Sigmoid colon (tissue), 7 donors: Measurements from ENCODE around the gene RPS6KA2. TPM values are rescaled to one million over a fixed set of nuclear protein-coding genes. Genes with fewer than 3 reads are reported as not detected.

Experiments
- DNase-seq: peaks from one replicate; pipeline ENCODE4 v3.0.0-alpha.2; 2019
- H3K27ac ChIP-seq, 4 donors: fragments of 200-600 bp; sonication (generic); one replicate each; pipeline ENCODE4 v1.5.1; 2016 to 2019; ENCODE audit warnings: mild to moderate bottlenecking in 1 of 4
- H3K27me3 ChIP-seq, 3 donors: fragments of 200-600 bp; sonication (generic); one replicate each; pipeline ENCODE4 v1.5.1; 2019; ENCODE audit warnings: mild to moderate bottlenecking in 1 of 3
- H3K36me3 ChIP-seq, 4 donors: fragments of 200-600 bp; sonication (generic); one replicate each; pipeline ENCODE4 v1.5.1; 2016 to 2019
- H3K4me1 ChIP-seq, 4 donors: fragments of 200-600 bp; sonication (generic); one replicate each; pipeline ENCODE4 v1.5.1; 2017 to 2019
- H3K4me3 ChIP-seq, 4 donors: fragments of 200-600 bp; sonication (generic); one replicate each; pipeline ENCODE4 v1.5.1; 2017 to 2019; ENCODE audit warnings: mild to moderate bottlenecking in 2 of 4, moderate library complexity in 1 of 4
- H3K9me3 ChIP-seq, 4 donors: fragments of 200-600 bp in 3 of 4; sonication (generic) in 3 of 4; one replicate each; pipeline versions ENCODE4 v1.5.1 to v1.6.1; 2013 to 2019
- EP300 ChIP-seq, 4 donors: sonication (generic); formaldehyde crosslinking; IDR thresholded peaks; one replicate each; pipeline ENCODE4 v1.6.1; 2017; ENCODE audit warnings: antibody characterized with exemption in 4 of 4
- POLR2A ChIP-seq, 2 donors: fragments of 450-650 bp; IDR thresholded peaks; one replicate each; pipeline ENCODE4 v1.6.1; 2016; ENCODE audit warnings: antibody characterized with exemption in 2 of 2, mild to moderate bottlenecking in 2 of 2, moderate library complexity in 2 of 2
- POLR2AphosphoS5 ChIP-seq, 4 donors: sonication (generic); formaldehyde crosslinking; IDR thresholded peaks; one replicate each; pipeline ENCODE4 v1.6.1; 2017; ENCODE audit warnings: antibody characterized with exemption in 4 of 4
- WGBS, 2 donors: extraction: QIAGEN DNeasy Blood & Tissue Kit; methylation state at CpG; one replicate each; pipeline ENCODE4 v1.1.7; 2013; 5-methylcytosine and 5-hydroxymethylcytosine counted together
- intact Hi-C: fragments of 100-400 bp; cut with DNase I; formaldehyde crosslinking; loops from one replicate; pipeline ENCODE4 v1.15.1; 2023
- polyA plus RNA-seq, 3 donors: library from polyadenylated mRNA; stranded (reverse); fragments of 200-250 nt; gene quantifications; one replicate each; pipeline ENCODE4 v1.2.3, GENCODE V29; 2013
- total RNA-seq, 4 donors: library from RNA; depleted of rRNA; stranded (reverse); fragments of >200 nt; gene quantifications; one replicate each; pipeline ENCODE4 v1.1.0, GENCODE V29; 2016
- TF ChIP-seq, protein P1 (sequence below), 4 experiments: fragments of 450-650 bp in 3 of 4; fragments of 200-600 bp in 1 of 4; IDR thresholded peaks; one replicate each; pipeline ENCODE4 v1.5.1; 2016 to 2019; ENCODE audit warnings: antibody characterized with exemption in 4 of 4, mild to moderate bottlenecking in 3 of 4, moderate library complexity in 2 of 4
- donor health status: healthy with polysubstance abuse.
- donor health status: Bipolar disorder and iron deficiency.
- donor health status: healthy.

The RPS6KA2 gene
- total and polyA plus RNA-seq, 7 donors = 6.5 to 44.7 (median 27.8) TPM

DNA sequence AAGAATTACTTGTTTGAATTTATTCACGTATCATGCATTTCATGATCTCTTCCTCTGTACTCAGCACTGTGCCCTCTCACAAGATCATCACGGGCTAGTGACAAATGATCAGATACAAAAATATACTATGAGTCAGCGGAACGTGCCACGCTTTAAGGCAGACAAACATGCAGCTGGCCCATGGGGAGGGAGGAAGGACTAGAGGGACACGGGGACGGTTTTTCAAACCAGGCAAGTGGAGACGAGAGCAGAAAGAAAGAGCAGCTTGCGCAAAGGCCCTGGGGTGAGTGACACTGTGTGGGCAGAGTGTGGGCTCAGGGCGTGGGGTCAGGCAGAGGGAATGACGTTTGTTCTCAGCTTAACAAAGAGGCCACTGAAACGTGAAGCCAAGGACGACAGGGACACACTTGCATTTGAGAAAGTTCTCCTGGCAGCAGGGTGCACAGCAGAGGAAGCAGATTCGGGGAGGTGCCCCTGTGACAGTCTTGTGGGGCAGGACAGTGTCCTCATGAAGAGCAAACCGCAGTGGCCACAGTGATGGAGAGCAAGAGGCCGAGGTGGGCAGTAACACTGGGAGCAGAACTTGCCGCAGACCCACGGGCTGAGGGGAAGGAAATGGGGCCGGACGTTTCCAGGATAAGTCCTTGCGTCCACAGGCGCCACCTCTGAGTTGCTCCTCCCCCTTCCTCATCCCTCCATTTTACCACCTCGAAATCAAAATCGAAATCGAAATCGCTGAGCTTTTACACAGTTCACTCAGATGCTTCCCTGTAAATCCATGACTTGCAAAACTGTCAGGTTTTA, 6.9 kb upstream of the RPS6KA2 start:
- Histone ChIP-seq H3K27me3 (no peaks in the 10 kb centered on the region), H3K27ac (no peak overlapping the region), H3K9me3 (no peaks in the 10 kb centered on the region), H3K4me1 (peaks cover 0 to 3% (median under 1%) of the 10 kb centered on the region in 4 donors), H3K36me3 (no peaks in the 10 kb centered on the region), H3K4me3 (no peak overlapping the region)
- DNase-seq = no peak
- intact Hi-C loops = no loop called here
- 79 to 84% methylated on average over 26 of the region's 26 CpGs for WGBS, 2 donors
- TF ChIP-seq POLR2A (IDR thresholded peaks at IDR 0.05) (no peak), EP300 (IDR thresholded peaks at IDR 0.05) (no peak), POLR2AphosphoS5 (IDR thresholded peaks at IDR 0.05) (no peak)
- TF ChIP-seq, protein P1, sequence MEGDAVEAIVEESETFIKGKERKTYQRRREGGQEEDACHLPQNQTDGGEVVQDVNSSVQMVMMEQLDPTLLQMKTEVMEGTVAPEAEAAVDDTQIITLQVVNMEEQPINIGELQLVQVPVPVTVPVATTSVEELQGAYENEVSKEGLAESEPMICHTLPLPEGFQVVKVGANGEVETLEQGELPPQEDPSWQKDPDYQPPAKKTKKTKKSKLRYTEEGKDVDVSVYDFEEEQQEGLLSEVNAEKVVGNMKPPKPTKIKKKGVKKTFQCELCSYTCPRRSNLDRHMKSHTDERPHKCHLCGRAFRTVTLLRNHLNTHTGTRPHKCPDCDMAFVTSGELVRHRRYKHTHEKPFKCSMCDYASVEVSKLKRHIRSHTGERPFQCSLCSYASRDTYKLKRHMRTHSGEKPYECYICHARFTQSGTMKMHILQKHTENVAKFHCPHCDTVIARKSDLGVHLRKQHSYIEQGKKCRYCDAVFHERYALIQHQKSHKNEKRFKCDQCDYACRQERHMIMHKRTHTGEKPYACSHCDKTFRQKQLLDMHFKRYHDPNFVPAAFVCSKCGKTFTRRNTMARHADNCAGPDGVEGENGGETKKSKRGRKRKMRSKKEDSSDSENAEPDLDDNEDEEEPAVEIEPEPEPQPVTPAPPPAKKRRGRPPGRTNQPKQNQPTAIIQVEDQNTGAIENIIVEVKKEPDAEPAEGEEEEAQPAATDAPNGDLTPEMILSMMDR (IDR thresholded peaks at IDR 0.05) = no peak

DNA sequence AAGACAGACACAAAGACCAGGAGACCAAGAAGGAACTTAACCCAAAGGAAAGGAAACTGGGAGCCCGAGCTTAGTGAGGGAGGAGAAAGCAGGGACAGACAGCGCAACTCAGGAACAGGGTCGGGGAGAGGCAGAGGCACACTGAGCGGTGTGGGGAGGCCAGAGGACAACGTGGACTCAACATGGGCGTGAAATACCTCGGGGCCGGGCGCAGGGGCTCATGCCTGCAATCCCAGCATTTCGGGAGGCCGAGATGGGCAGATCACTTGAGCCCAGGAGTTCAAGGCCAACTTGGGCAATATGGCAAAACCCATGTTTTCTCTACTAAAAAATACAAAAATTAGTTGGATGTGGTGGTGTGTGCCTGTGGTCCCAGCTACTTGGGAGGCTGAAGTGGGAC, 5.7 kb upstream of the RPS6KA2 start:
- TF ChIP-seq EP300 (IDR thresholded peaks at IDR 0.05) (no peak), POLR2A (IDR thresholded peaks at IDR 0.05) (no peak), POLR2AphosphoS5 (IDR thresholded peaks at IDR 0.05) (no peak)
- TF ChIP-seq, protein P1 (IDR thresholded peaks at IDR 0.05) = no peak
- Histone ChIP-seq H3K4me3 (no peak overlapping the region), H3K27me3 (no peaks in the 10 kb centered on the region), H3K9me3 (no peaks in the 10 kb centered on the region), H3K36me3 (no peaks in the 10 kb centered on the region), H3K27ac (no peak overlapping the region), H3K4me1 (peaks cover 0 to 13% (median 11%) of the 10 kb centered on the region in 4 donors)
- no peak for DNase-seq
- WGBS, 2 donors = 91 to 93% methylated on average over 11 of the region's 11 CpGs
- intact Hi-C loops = no loop called here

DNA sequence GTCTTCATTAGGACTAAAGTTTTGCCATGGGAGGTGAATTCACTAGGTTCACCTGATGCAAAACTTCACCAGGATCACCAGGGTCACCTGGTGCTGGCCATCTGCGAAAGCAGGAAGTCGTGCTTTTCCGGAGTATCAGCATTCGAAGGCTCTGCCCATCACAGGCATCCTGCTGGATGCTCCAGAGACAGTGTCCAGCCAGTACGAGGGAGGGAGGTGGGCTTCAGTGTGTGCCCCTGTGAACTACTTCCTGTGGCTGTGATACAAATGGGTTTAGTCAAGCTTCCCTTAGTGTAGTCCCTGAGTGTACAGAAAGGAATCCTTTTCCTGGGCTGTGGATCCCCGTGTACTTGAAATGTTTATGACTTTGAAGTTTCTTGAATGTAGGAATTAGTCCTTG, 3.4 kb upstream of the RPS6KA2 start:
- Histone ChIP-seq H3K36me3 (no peaks in the 10 kb centered on the region), H3K27me3 (no peaks in the 10 kb centered on the region), H3K4me3 (no peak overlapping the region), H3K4me1 (peaks cover 0 to 27% (median 19%) of the 10 kb centered on the region in 4 donors), H3K9me3 (no peaks in the 10 kb centered on the region), H3K27ac (no peak overlapping the region)
- intact Hi-C loops = no loop called here
- WGBS, 2 donors = 71 to 81% methylated on average over 6 of the region's 6 CpGs
- TF ChIP-seq POLR2AphosphoS5 (IDR thresholded peaks at IDR 0.05) (no peak), POLR2A (IDR thresholded peaks at IDR 0.05) (no peak), EP300 (IDR thresholded peaks at IDR 0.05) (no peak)
- TF ChIP-seq, protein P1 (IDR thresholded peaks at IDR 0.05) = no peak
- no peak for DNase-seq

DNA sequence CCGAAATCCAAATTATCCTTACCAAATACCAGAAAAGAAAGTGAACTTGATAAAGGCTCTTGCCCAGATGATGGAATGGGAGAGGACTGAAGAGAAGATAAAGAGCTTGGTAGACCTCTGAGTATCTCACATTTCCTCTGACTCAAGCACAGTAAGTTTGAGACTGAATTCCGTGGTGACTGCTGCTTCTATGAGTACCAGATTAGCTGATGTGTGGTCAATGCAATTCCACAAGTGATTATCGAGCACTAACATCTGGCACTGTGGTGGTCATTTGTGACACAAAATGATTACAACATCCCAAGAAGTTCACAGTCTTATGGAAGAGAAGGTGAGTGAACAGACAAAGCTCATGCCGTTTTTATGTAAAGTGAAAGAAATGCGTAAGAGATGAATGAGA, 2.6 kb upstream of the RPS6KA2 start:
- no peak overlapping the region for H3K27ac ChIP-seq
- no peak overlapping the region for H3K4me3 ChIP-seq
- TF ChIP-seq, protein P1 (IDR thresholded peaks at IDR 0.05) = no peak
- TF ChIP-seq POLR2A (IDR thresholded peaks at IDR 0.05) (no peak), EP300 (IDR thresholded peaks at IDR 0.05) (no peak), POLR2AphosphoS5 (IDR thresholded peaks at IDR 0.05) (no peak)
- 80 to 89% methylated on average over 5 of the region's 5 CpGs for WGBS, 2 donors
- H3K4me1 ChIP-seq = peaks cover 0 to 36% (median 28%) of the 10 kb centered on the region in 4 donors
- no peaks in the 10 kb centered on the region for H3K27me3 ChIP-seq
- DNase-seq = no peak
- H3K9me3 ChIP-seq = no peaks in the 10 kb centered on the region
- H3K36me3 ChIP-seq = no peaks in the 10 kb centered on the region
- intact Hi-C loops = loop anchor here (2.0 to 10.0 kb wide), 3 partner anchors 165 to 365 kb away; partner anchors contain the start of genes CEP43 and RNASET2
